ENCODE results near the gene TRIM44.
A peak's percentile ranks its signal among the peaks of the same experiment; 100 is the strongest.
"Not testable (repeated sequence)": the region's sequence is repeated elsewhere in the genome, so short reads cannot be mapped to it uniquely, and the experiment has no call there.

TRIM44 gene

GRCh38 chr11:35629914-35630313, 32.7 kb upstream of the TRIM44 start:
- DNase-seq = no peak
- intact Hi-C loops (cut with DNase I) = no loop called here

GRCh38 chr11:35631891-35632290, 30.7 kb upstream of the TRIM44 start:
- intact Hi-C loops (cut with DNase I) = no loop called here

GRCh38 chr11:35632301-35632700, 30.3 kb upstream of the TRIM44 start:
- intact Hi-C loops (cut with DNase I) = no loop called here
- no peak for DNase-seq

More at GRCh38 chr11:35631891-35632290, 30.7 kb upstream of the TRIM44 start:
- no peak for DNase-seq

GRCh38 chr11:35633827-35634423, 28.6 kb upstream of the TRIM44 start:
- intact Hi-C loops (cut with DNase I) = no loop called here
- DNase-seq = no peak

GRCh38 chr11:35635933-35636332, 26.6 kb upstream of the TRIM44 start:
- intact Hi-C loops (cut with DNase I) = no loop called here
- DNase-seq = no peak

- intact Hi-C loops (cut with DNase I) = no loop called here
- no peak for DNase-seq
These were observed 22.9 kb upstream of the TRIM44 start for GRCh38 chr11:35639591-35640179.

- DNase-seq = no peak
- intact Hi-C loops (cut with DNase I) = no loop called here
These were observed 21.2 kb upstream of the TRIM44 start for GRCh38 chr11:35641171-35641897.

GRCh38 chr11:35641964-35642363, 20.6 kb upstream of the TRIM44 start:
- intact Hi-C loops (cut with DNase I) = no loop called here
- DNase-seq = no peak

GRCh38 chr11:35647421-35648093, 15.0 kb upstream of the TRIM44 start:
- intact Hi-C loops (cut with DNase I) = no loop called here
- DNase-seq = no peak

- intact Hi-C loops (cut with DNase I) = no loop called here
These were observed 12.6 kb upstream of the TRIM44 start for GRCh38 chr11:35650006-35650405.

GRCh38 chr11:35650467-35650866, 12.1 kb upstream of the TRIM44 start:
- DNase-seq = no peak
- intact Hi-C loops (cut with DNase I) = no loop called here

More at GRCh38 chr11:35650006-35650405, 12.6 kb upstream of the TRIM44 start:
- no peak for DNase-seq

- intact Hi-C loops (cut with DNase I) = no loop called here
- no peak for DNase-seq
These were observed 11.3 kb upstream of the TRIM44 start for GRCh38 chr11:35651263-35651662.

GRCh38 chr11:35652786-35653185, 9.8 kb upstream of the TRIM44 start:
- intact Hi-C loops (cut with DNase I); DNase-seq: not testable (repeated sequence)

- intact Hi-C loops (cut with DNase I) = no loop called here
These were observed 7.9 kb upstream of the TRIM44 start for GRCh38 chr11:35654711-35655110.

GRCh38 chr11:35655254-35655653, 7.3 kb upstream of the TRIM44 start:
- intact Hi-C loops (cut with DNase I) = no loop called here
- no peak for DNase-seq

More at GRCh38 chr11:35654711-35655110, 7.9 kb upstream of the TRIM44 start:
- no peak for DNase-seq

- no peak for DNase-seq
- intact Hi-C loops (cut with DNase I) = no loop called here
These were observed 6.7 kb upstream of the TRIM44 start for GRCh38 chr11:35655856-35656255.

GRCh38 chr11:35658020-35658948, 4.3 kb upstream of the TRIM44 start:
- no peak for DNase-seq
- intact Hi-C loops (cut with DNase I) = no loop called here

GRCh38 chr11:35661534-35661933, 1.0 kb upstream of the TRIM44 start:
- intact Hi-C loops (cut with DNase I) = loop anchor here (5.0 kb wide), 1 partner anchor 161 kb away; no protein-coding TSS in a partner anchor
- no peak for DNase-seq

- DNase-seq = peak in 1 of 10 donors; percentile 6
- intact Hi-C loops (cut with DNase I) = loop anchor here (1.0 to 5.0 kb wide), 2 partner anchors 44 to 160 kb away; partner anchors contain the start of gene FJX1
These were observed 420 bp upstream of the TRIM44 start for GRCh38 chr11:35662061-35662648.

GRCh38 chr11:35663408-35663702, 780 bp downstream of the TRIM44 start:
- intact Hi-C loops (cut with DNase I) = loop anchor here (5.0 kb wide), 1 partner anchor 159 kb away; no protein-coding TSS in a partner anchor
- DNase-seq = no peak

Measured in posterior cingulate gyrus (tissue), 11 donors.